HepG2 (cell line): ENCODE results near the gene TBC1D1. TPM values are rescaled to one million over a fixed set of nuclear protein-coding genes. Genes with fewer than 3 reads are reported as not detected.

Experiments
- ATAD3A ChIP-seq: sonication (generic); formaldehyde crosslinking; IDR thresholded peaks from 2 replicates; pipeline ENCODE4 v1.4.0; 2020; ENCODE audit warnings: missing genetic modification reagents
- ATF7 ChIP-seq, 2 experiments: fragments of 450-650 bp in 1 of 2; sonication (generic) in 1 of 2; formaldehyde crosslinking in 1 of 2; IDR thresholded peaks; 2 replicates each; pipeline versions ENCODE4 v1.4.0 to v1.6.1; 2016 to 2020; ENCODE audit warnings: antibody characterized with exemption in 1 of 2, mild to moderate bottlenecking in 1 of 2, missing genetic modification reagents in 1 of 2
- CBX1 ChIP-seq: IDR thresholded peaks from one replicate; pipeline ENCODE4 v1.6.1; 2016; ENCODE audit warnings: antibody characterized with exemption, low read depth
- CEBPB ChIP-seq: IDR thresholded peaks from 2 replicates; pipeline ENCODE4 v1.6.1; 2011; ENCODE audit warnings: low read depth, low read length, improper control_type of control experiment, borderline replicate concordance
- CENPT ChIP-seq: sonication (generic); formaldehyde crosslinking; IDR thresholded peaks from 2 replicates; pipeline ENCODE4 v1.8.0; 2022; ENCODE audit warnings: low read depth, mild to moderate bottlenecking, moderate library complexity, missing genetic modification reagents
- CREB1 ChIP-seq, 2 experiments: fragments of 450-650 bp in 1 of 2; IDR thresholded peaks; 2 replicates each; pipeline ENCODE4 v1.6.1; 2016 to 2017; ENCODE audit warnings: control low read depth in 1 of 2, mild to moderate bottlenecking in 1 of 2, missing compliant biosample characterization in 1 of 2, missing genetic modification characterization in 1 of 2
- HDAC1 ChIP-seq: sonication (generic); formaldehyde crosslinking; IDR thresholded peaks from 2 replicates; pipeline ENCODE4 v1.5.1; 2020; ENCODE audit warnings: mild to moderate bottlenecking, missing genetic modification reagents
- IRF9 ChIP-seq: sonication (generic); formaldehyde crosslinking; IDR thresholded peaks from 2 replicates; pipeline ENCODE4 v1.8.0; 2022; ENCODE audit warnings: missing genetic modification reagents, mild to moderate bottlenecking, borderline replicate concordance
- KDM4B ChIP-seq: sonication (generic); formaldehyde crosslinking; IDR thresholded peaks from 2 replicates; pipeline ENCODE4 v1.4.0; 2020; ENCODE audit warnings: missing genetic modification reagents
- KMT2A ChIP-seq: sonication (generic); formaldehyde crosslinking; IDR thresholded peaks from 2 replicates; pipeline ENCODE4 v1.4.0; 2020; ENCODE audit warnings: missing genetic modification reagents
- MTF2 ChIP-seq: sonication (generic); formaldehyde crosslinking; IDR thresholded peaks from 2 replicates; pipeline ENCODE4 v1.5.0; 2020; ENCODE audit warnings: missing genetic modification reagents, borderline replicate concordance
- SAP130 ChIP-seq: IDR thresholded peaks from 2 replicates; pipeline ENCODE4 v1.6.1; 2016; ENCODE audit warnings: low read depth
- SOX5 ChIP-seq: IDR thresholded peaks from 2 replicates; pipeline ENCODE4 v1.6.1; 2016; ENCODE audit warnings: borderline replicate concordance
- TERF1 ChIP-seq: sonication (generic); formaldehyde crosslinking; IDR thresholded peaks from 2 replicates; pipeline ENCODE4 v1.8.0; 2022; ENCODE audit warnings: mild to moderate bottlenecking, missing genetic modification reagents, moderate library complexity
- TGIF2 ChIP-seq: IDR thresholded peaks from 2 replicates; pipeline ENCODE4 v1.6.1; 2016; ENCODE audit warnings: control low read depth, missing compliant biosample characterization
- YEATS2 ChIP-seq: sonication (generic); formaldehyde crosslinking; IDR thresholded peaks from 2 replicates; pipeline ENCODE4 v1.4.0; 2020; ENCODE audit warnings: missing genetic modification reagents, borderline replicate concordance
- ZBTB7A ChIP-seq: sonication (generic); formaldehyde crosslinking; IDR thresholded peaks from 2 replicates; pipeline ENCODE4 v1.8.0; 2022; ENCODE audit warnings: mild to moderate bottlenecking, missing genetic modification reagents
- ZC3H4 ChIP-seq: sonication (generic); formaldehyde crosslinking; IDR thresholded peaks from 2 replicates; pipeline ENCODE4 v1.4.0; 2020; ENCODE audit warnings: missing genetic modification reagents, borderline replicate concordance
- ZMAT3 ChIP-seq: sonication (generic); formaldehyde crosslinking; conservative IDR thresholded peaks from 2 replicates; pipeline ENCODE4 v1.7.0; 2021; ENCODE audit warnings: missing genetic modification reagents
- ZNF143 ChIP-seq: sonication (generic); formaldehyde crosslinking; IDR thresholded peaks from 2 replicates; pipeline ENCODE4 v1.4.0; 2020; ENCODE audit warnings: missing genetic modification reagents
- ZNF260 ChIP-seq: sonication (generic); formaldehyde crosslinking; IDR thresholded peaks from 2 replicates; pipeline ENCODE4 v1.4.0; 2020; ENCODE audit warnings: missing genetic modification reagents, low read depth, mild to moderate bottlenecking, borderline replicate concordance
- ZNF263 ChIP-seq: sonication (generic); formaldehyde crosslinking; IDR thresholded peaks from 2 replicates; pipeline ENCODE4 v1.4.0; 2020; ENCODE audit warnings: missing genetic modification reagents
- ZNF296 ChIP-seq: sonication (generic); formaldehyde crosslinking; conservative IDR thresholded peaks from 2 replicates; pipeline ENCODE4 v1.5.0; 2020; ENCODE audit warnings: mild to moderate bottlenecking, missing genetic modification reagents
- ZNF331 ChIP-seq: sonication (generic); formaldehyde crosslinking; IDR thresholded peaks from 2 replicates; pipeline ENCODE4 v1.4.0; 2020; ENCODE audit warnings: missing genetic modification reagents
- ZNF430 ChIP-seq: sonication (generic); formaldehyde crosslinking; IDR thresholded peaks from 2 replicates; pipeline ENCODE4 v1.9.0; 2021; ENCODE audit warnings: mild to moderate bottlenecking, missing genetic modification reagents
- ZNF44 ChIP-seq: sonication (generic); formaldehyde crosslinking; IDR thresholded peaks from 2 replicates; pipeline ENCODE4 v1.5.1; 2020; ENCODE audit warnings: mild to moderate bottlenecking, missing genetic modification reagents
- ZNF639 ChIP-seq: conservative IDR thresholded peaks from 2 replicates; pipeline ENCODE4 v1.6.1; 2018; ENCODE audit warnings: missing genetic modification reagents
- ZNF883 ChIP-seq: sonication (generic); formaldehyde crosslinking; IDR thresholded peaks from 2 replicates; pipeline ENCODE4 v1.5.1; 2020; ENCODE audit warnings: mild to moderate bottlenecking, missing genetic modification reagents; ENCODE audit errors: not compliant biosample characterization
- ZSCAN22 ChIP-seq: sonication (generic); formaldehyde crosslinking; IDR thresholded peaks from 2 replicates; pipeline ENCODE4 v1.4.0; 2020; ENCODE audit warnings: mild to moderate bottlenecking, missing genetic modification reagents
- polyA plus RNA-seq, 8 experiments: library from polyadenylated mRNA; depleted of rRNA in 3 of 8; stranded (reverse) in 7 of 8; unstranded in 1 of 8; fragments of >200 nt; fragmentation: Illumina TruSeq in 4 of 8; extraction: Trizol in 4 of 8; gene quantifications; 2 replicates each; pipeline versions ENCODE4 v1.2.1 to v1.2.3, GENCODE V29; 2011 to 2016; ENCODE audit warnings: low read depth in 4 of 8, missing spikeins in 1 of 8, mixed read lengths in 1 of 8; ENCODE audit not compliant: insufficient read depth in 1 of 8
- total RNA-seq, 5 experiments: library from RNA; depleted of rRNA; stranded (reverse); fragments of >200 nt; fragmentation: Illumina TruSeq; extraction: Trizol; gene quantifications; 2 replicates each; pipeline ENCODE4 v1.2.3, GENCODE V29; 2016; ENCODE audit warnings: low read depth in 1 of 5

Gene TBC1D1
- total and polyA plus RNA-seq, 2 of the 13 experiments (the other 11 are each of a cell fraction or from before 2014, with no cell fraction given): 37.3 to 62.8 TPM

GRCh38 chr4:38037612-38038011 is 146.7 kb downstream of the TBC1D1 start (continued):
- TF ChIP-seq ZNF639 (CRISPR knock-in tag) (no peak), ZMAT3 (CRISPR knock-in tag) (no peak), CREB1 (IDR thresholded peaks at IDR 0.05) (no peak), CREB1 (CRISPR knock-in tag; IDR thresholded peaks at IDR 0.05) (no peak), ZNF296 (CRISPR knock-in tag) (no peak), CEBPB (peak; percentile 86), SOX5 (no peak), CENPT (CRISPR knock-in tag) (no peak), IRF9 (CRISPR knock-in tag) (no peak), ZNF44 (no peak), ATAD3A (no peak), SAP130 (CRISPR knock-in tag) (peak; percentile 56), ZNF143 (CRISPR knock-in tag) (no peak), ATF7 (IDR thresholded peaks at IDR 0.05) (no peak), ATF7 (CRISPR knock-in tag; IDR thresholded peaks at IDR 0.05) (no peak), MTF2 (CRISPR knock-in tag) (no peak), KMT2A (CRISPR knock-in tag) (no peak), ZNF331 (CRISPR knock-in tag) (no peak), TERF1 (CRISPR knock-in tag) (no peak), YEATS2 (no peak), ZNF260 (CRISPR knock-in tag) (no peak), CBX1 (no peak), TGIF2 (CRISPR knock-in tag) (peak; percentile 20; the same call in 1 of the 2 replicates), HDAC1 (CRISPR knock-in tag) (0 out of 2 replicates have a peak, but pooled peaks have one; percentile 33), ZBTB7A (CRISPR knock-in tag) (no peak), ZNF883 (CRISPR knock-in tag) (no peak), ZSCAN22 (CRISPR knock-in tag) (no peak), ZC3H4 (CRISPR knock-in tag) (no peak), KDM4B (CRISPR knock-in tag) (no peak), ZNF263 (CRISPR knock-in tag) (no peak), ZNF430 (CRISPR knock-in tag) (no peak)
